Muscle of leg (tissue), 11 donors: ENCODE results near the gene LAMC3. TPM values are rescaled to one million over a fixed set of nuclear protein-coding genes. Genes with fewer than 3 reads are reported as not detected.

Experiments
- DNase-seq: peaks from one replicate; pipeline ENCODE4 v3.0.0; 2013
- H3K27ac ChIP-seq: one replicate; pipeline ENCODE4 v1.5.1; 2013; ENCODE audit warnings: mild to moderate bottlenecking, low read length, control low read depth
- H3K27me3 ChIP-seq: one replicate; pipeline ENCODE4 v1.6.1; 2013; ENCODE audit warnings: low read length; ENCODE audit not compliant: control insufficient read depth, insufficient read depth
- H3K36me3 ChIP-seq: one replicate; pipeline ENCODE4 v1.6.1; 2013; ENCODE audit warnings: low read length; ENCODE audit not compliant: control insufficient read depth, insufficient read depth
- H3K4me1 ChIP-seq: one replicate; pipeline ENCODE4 v1.6.1; 2013; ENCODE audit warnings: low read length; ENCODE audit not compliant: control insufficient read depth, insufficient read depth
- H3K4me3 ChIP-seq: one replicate; pipeline ENCODE4 v1.5.1; 2013; ENCODE audit warnings: low read length, control low read depth
- H3K9me3 ChIP-seq: replicated peaks from 2 replicates; pipeline ENCODE4 v1.6.1; 2013; ENCODE audit warnings: low read depth, low read length; ENCODE audit not compliant: control insufficient read depth
- WGBS: methylation state at CpG from one replicate; pipeline ENCODE4 v1.1.5; 2013; ENCODE audit warnings: missing lambda C conversion rate; ENCODE audit not compliant: insufficient coverage; 5-methylcytosine and 5-hydroxymethylcytosine counted together
- polyA plus RNA-seq, 8 donors: library from polyadenylated mRNA; unstranded; fragments of 120-200 nt; gene quantifications; one replicate each; pipeline versions ENCODE4 v1.2.1 to v1.2.3, GENCODE V29; 2013; ENCODE audit warnings: inconsistent platforms in 1 of 8, low replicate concordance in 1 of 8; ENCODE audit not compliant: insufficient read length in 8 of 8, insufficient read depth in 1 of 8
- total RNA-seq: library from RNA; stranded (reverse); fragments of 120-200 nt; gene quantifications from one replicate; pipeline ENCODE4 v1.2.4, GENCODE V29; 2013

LAMC3 gene
- total and polyA plus RNA-seq, 9 donors: 1.0 to 4.0 (median 1.9) TPM

- H3K27me3 ChIP-seq: peaks cover 37% of the 10 kb centered on the region
Observed at GRCh38 chr9:130977811-130978221, 31.2 kb upstream of the LAMC3 start.

GRCh38 chr9:130979591-130980385 is 29.2 kb upstream of the LAMC3 start:
- Histone ChIP-seq H3K4me3 (no peak overlapping the region), H3K36me3 (no peaks in the 10 kb centered on the region), H3K4me1 (no peaks in the 10 kb centered on the region), H3K27me3 (peaks cover 20% of the 10 kb centered on the region), H3K27ac (no peak overlapping the region), H3K9me3 (no peaks in the 10 kb centered on the region)
- no peak for DNase-seq
- WGBS: 81% methylated on average over 18 of the region's 20 CpGs

More at GRCh38 chr9:130977811-130978221, 31.2 kb upstream of the LAMC3 start:
- H3K27ac ChIP-seq: no peak overlapping the region
- WGBS: 62% methylated on average over 13 of the region's 16 CpGs
- no peaks in the 10 kb centered on the region for H3K4me1 ChIP-seq
- no peak overlapping the region for H3K4me3 ChIP-seq
- no peak for DNase-seq
- H3K36me3 ChIP-seq: no peaks in the 10 kb centered on the region
- no peaks in the 10 kb centered on the region for H3K9me3 ChIP-seq

GRCh38 chr9:130980526-130980925 is 28.4 kb upstream of the LAMC3 start:
- H3K9me3 ChIP-seq: no peaks in the 10 kb centered on the region
- H3K4me3 ChIP-seq: no peak overlapping the region
- no peak for DNase-seq
- no peak overlapping the region for H3K27ac ChIP-seq
- no peaks in the 10 kb centered on the region for H3K4me1 ChIP-seq
- WGBS: 57% methylated on average over 10 of the region's 16 CpGs
- H3K27me3 ChIP-seq: peaks cover 19% of the 10 kb centered on the region
- H3K36me3 ChIP-seq: no peaks in the 10 kb centered on the region

- DNase-seq: no peak
- Histone ChIP-seq H3K4me1 (no peaks in the 10 kb centered on the region), H3K9me3 (no peaks in the 10 kb centered on the region), H3K36me3 (no peaks in the 10 kb centered on the region), H3K27ac (no peak overlapping the region), H3K4me3 (no peak overlapping the region), H3K27me3 (peaks cover 21% of the 10 kb centered on the region)
- 63% methylated on average over 1 of the region's 10 CpGs for WGBS
Observed at GRCh38 chr9:130981002-130981755, 27.8 kb upstream of the LAMC3 start.

- H3K36me3 ChIP-seq: no peaks in the 10 kb centered on the region
- H3K4me3 ChIP-seq: no peak overlapping the region
- H3K4me1 ChIP-seq: no peaks in the 10 kb centered on the region
- DNase-seq: no peak
- WGBS: 28% methylated on average over 7 of the region's 14 CpGs
- no peaks in the 10 kb centered on the region for H3K9me3 ChIP-seq
- H3K27ac ChIP-seq: no peak overlapping the region
- peaks cover 26% of the 10 kb centered on the region for H3K27me3 ChIP-seq
Observed at GRCh38 chr9:130981756-130982137, 27.2 kb upstream of the LAMC3 start.

GRCh38 chr9:130982636-130983358 is 26.2 kb upstream of the LAMC3 start:
- WGBS: 70% methylated on average over 19 of the region's 25 CpGs

GRCh38 chr9:130983359-130983670 is 25.7 kb upstream of the LAMC3 start:
- H3K27me3 ChIP-seq: peaks cover 37% of the 10 kb centered on the region
- no peaks in the 10 kb centered on the region for H3K4me1 ChIP-seq
- H3K4me3 ChIP-seq: no peak overlapping the region
- WGBS: 79% methylated on average over 5 of the region's 6 CpGs
- no peaks in the 10 kb centered on the region for H3K36me3 ChIP-seq
- H3K27ac ChIP-seq: no peak overlapping the region
- no peak for DNase-seq
- no peaks in the 10 kb centered on the region for H3K9me3 ChIP-seq

More at GRCh38 chr9:130982636-130983358, 26.2 kb upstream of the LAMC3 start:
- Histone ChIP-seq H3K4me1 (no peaks in the 10 kb centered on the region), H3K27me3 (peaks cover 33% of the 10 kb centered on the region), H3K27ac (no peak overlapping the region), H3K36me3 (no peaks in the 10 kb centered on the region), H3K9me3 (no peaks in the 10 kb centered on the region), H3K4me3 (no peak overlapping the region)
- DNase-seq: no peak

GRCh38 chr9:130983970-130984369 is 25.0 kb upstream of the LAMC3 start:
- Histone ChIP-seq H3K36me3 (no peaks in the 10 kb centered on the region), H3K9me3 (no peaks in the 10 kb centered on the region), H3K4me1 (no peaks in the 10 kb centered on the region), H3K4me3 (no peak overlapping the region), H3K27ac (no peak overlapping the region), H3K27me3 (peaks cover 43% of the 10 kb centered on the region)
- WGBS: 59% methylated on average over 9 of the region's 11 CpGs
- DNase-seq: no peak

GRCh38 chr9:130984521-130984920 is 24.5 kb upstream of the LAMC3 start:
- H3K9me3 ChIP-seq: no peaks in the 10 kb centered on the region
- WGBS: 64% methylated on average over 4 of the region's 8 CpGs
- DNase-seq: no peak
- H3K27ac ChIP-seq: no peak overlapping the region
- H3K4me3 ChIP-seq: no peak overlapping the region
- no peaks in the 10 kb centered on the region for H3K36me3 ChIP-seq
- no peaks in the 10 kb centered on the region for H3K4me1 ChIP-seq
- H3K27me3 ChIP-seq: peaks cover 48% of the 10 kb centered on the region

GRCh38 chr9:130985029-130985428 is 23.9 kb upstream of the LAMC3 start:
- DNase-seq: no peak
- whole genome bisulfite sequencing: 79% methylated on average over 5 of the region's 6 CpGs
- Histone ChIP-seq H3K27ac (no peak overlapping the region), H3K4me1 (no peaks in the 10 kb centered on the region), H3K9me3 (no peaks in the 10 kb centered on the region), H3K36me3 (no peaks in the 10 kb centered on the region), H3K4me3 (no peak overlapping the region), H3K27me3 (peaks cover 48% of the 10 kb centered on the region)
